Sigmoid colon (tissue), 4 donors: ENCODE measurements around the gene TLNRD1.

Source experiments
- EP300 ChIP-seq, 4 donors: sonication (generic); formaldehyde crosslinking; IDR thresholded peaks; one replicate each; pipeline ENCODE4 v1.6.1; 2017; ENCODE audit warnings: antibody characterized with exemption in 4 of 4
- POLR2A ChIP-seq, 2 donors: fragments of 450-650 bp; IDR thresholded peaks; one replicate each; pipeline ENCODE4 v1.6.1; 2016; ENCODE audit warnings: antibody characterized with exemption in 2 of 2, mild to moderate bottlenecking in 2 of 2, moderate library complexity in 2 of 2
- POLR2AphosphoS5 ChIP-seq, 4 donors: sonication (generic); formaldehyde crosslinking; IDR thresholded peaks; one replicate each; pipeline ENCODE4 v1.6.1; 2017; ENCODE audit warnings: antibody characterized with exemption in 4 of 4
- TF ChIP-seq, protein P1 (sequence below), 4 experiments: fragments of 450-650 bp in 3 of 4; fragments of 200-600 bp in 1 of 4; IDR thresholded peaks; one replicate each; pipeline ENCODE4 v1.5.1; 2016 to 2019; ENCODE audit warnings: antibody characterized with exemption in 4 of 4, mild to moderate bottlenecking in 3 of 4, moderate library complexity in 2 of 4

DNA sequence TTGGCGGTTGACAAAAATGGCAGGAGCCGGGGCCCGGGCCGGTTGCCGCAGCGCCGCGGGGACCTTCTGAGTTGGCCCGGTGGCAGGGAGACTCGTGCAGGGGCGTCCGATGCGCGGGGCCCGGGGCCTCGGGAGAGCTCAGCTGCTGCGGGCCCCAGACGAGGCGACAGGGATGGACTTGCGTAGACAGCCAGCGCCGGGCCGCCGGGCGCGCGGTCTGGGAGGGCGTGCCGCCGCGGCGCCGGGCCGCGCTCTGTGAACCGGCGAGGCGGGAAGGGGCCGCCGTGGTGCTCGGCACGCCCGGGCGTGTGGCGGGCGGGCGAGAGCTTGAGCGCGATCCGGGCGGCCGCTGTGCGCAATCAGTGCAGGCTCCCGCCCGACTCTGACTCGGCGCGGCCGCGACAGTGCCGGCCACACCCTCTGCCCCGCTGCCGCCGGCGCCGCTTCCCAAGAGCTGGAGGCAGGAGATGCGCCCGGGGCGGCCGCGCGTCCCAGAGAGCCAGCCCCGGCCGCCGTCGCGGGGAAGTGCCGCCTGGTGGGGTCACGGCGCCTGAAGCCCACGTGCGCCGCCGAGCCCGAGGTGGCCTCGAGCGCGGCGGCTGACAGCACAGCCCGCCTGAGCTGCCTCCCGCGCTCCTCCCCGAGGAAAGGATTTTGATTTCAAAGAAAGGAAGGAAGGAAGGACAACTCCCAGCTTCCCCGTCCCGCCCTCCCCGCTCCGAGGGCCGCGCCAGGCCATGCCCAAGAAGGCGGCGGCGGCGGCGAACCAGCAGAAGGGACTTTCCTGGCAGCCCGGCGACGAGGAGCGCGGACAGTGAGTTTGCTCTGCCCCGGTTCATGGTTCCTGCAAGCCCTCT, 657 bp downstream of the TLNRD1 start:
- TF ChIP-seq, protein P1, sequence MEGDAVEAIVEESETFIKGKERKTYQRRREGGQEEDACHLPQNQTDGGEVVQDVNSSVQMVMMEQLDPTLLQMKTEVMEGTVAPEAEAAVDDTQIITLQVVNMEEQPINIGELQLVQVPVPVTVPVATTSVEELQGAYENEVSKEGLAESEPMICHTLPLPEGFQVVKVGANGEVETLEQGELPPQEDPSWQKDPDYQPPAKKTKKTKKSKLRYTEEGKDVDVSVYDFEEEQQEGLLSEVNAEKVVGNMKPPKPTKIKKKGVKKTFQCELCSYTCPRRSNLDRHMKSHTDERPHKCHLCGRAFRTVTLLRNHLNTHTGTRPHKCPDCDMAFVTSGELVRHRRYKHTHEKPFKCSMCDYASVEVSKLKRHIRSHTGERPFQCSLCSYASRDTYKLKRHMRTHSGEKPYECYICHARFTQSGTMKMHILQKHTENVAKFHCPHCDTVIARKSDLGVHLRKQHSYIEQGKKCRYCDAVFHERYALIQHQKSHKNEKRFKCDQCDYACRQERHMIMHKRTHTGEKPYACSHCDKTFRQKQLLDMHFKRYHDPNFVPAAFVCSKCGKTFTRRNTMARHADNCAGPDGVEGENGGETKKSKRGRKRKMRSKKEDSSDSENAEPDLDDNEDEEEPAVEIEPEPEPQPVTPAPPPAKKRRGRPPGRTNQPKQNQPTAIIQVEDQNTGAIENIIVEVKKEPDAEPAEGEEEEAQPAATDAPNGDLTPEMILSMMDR (IDR thresholded peaks at IDR 0.05), result no peak
- TF ChIP-seq EP300 (IDR thresholded peaks at IDR 0.05), result no peak
- no peak for TF ChIP-seq POLR2A (IDR thresholded peaks at IDR 0.05)
- peak in 3 of 4 donors; percentile 32 to 53 (median 48) for TF ChIP-seq POLR2AphosphoS5 (IDR thresholded peaks at IDR 0.05)
